Left renal cortex interstitium (tissue), 4 donors: Measurements from ENCODE around the gene NKX1-2. TPM values are rescaled to one million over a fixed set of nuclear protein-coding genes. Genes with fewer than 3 reads are reported as not detected.
"Not testable (repeated sequence)": the region's sequence is repeated elsewhere in the genome, so short reads cannot be mapped to it uniquely, and the experiment has no call there.

Experiments used
- DNase-seq, 4 donors: peaks; one replicate each; pipeline ENCODE4 v3.0.0-alpha.2; 2013; ENCODE audit warnings: low read depth in 4 of 4, low spot score in 2 of 4, missing footprints in 1 of 4
- polyA plus RNA-seq, 4 donors: library from polyadenylated mRNA; unstranded; fragments of 120-200 nt; gene quantifications; one replicate each; pipeline ENCODE4 v1.2.1, GENCODE V29; 2013; ENCODE audit not compliant: insufficient read length in 4 of 4

Gene NKX1-2
- polyA plus RNA-seq, 4 donors: 0.03 to 0.06 TPM; not detected in 2

DNA sequence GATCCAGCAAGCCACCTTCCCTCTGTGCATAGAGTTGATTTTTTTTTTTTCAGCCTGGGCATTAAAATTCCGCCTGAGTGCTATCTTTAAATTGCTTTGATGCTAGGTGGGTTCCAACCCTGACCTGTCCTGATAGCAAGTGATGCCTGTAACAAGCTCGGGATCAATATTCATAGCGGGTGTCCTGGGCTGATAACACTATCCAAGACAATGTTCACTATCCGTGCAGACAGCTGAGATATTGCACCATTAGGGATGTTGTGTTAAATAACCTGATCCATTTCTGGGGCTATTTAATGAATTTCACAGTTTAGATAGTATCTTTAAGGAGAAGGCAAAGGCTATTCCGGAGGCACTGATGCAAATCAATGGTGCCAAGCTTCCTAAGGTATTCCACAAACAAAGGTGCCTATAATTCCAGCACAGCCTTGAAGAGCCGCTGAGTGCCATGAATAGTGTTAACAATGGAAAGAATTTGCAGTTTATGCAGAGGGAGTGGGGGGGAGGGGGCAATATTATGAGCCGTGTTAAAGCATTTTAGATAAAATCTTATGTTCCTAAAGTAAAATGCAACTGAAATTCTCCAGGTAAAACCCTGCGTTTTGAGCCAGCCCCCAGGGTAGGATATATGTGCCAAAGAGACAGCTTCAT lies 4.2 kb upstream of the NKX1-2 start:
- DNase-seq: no peak

DNA sequence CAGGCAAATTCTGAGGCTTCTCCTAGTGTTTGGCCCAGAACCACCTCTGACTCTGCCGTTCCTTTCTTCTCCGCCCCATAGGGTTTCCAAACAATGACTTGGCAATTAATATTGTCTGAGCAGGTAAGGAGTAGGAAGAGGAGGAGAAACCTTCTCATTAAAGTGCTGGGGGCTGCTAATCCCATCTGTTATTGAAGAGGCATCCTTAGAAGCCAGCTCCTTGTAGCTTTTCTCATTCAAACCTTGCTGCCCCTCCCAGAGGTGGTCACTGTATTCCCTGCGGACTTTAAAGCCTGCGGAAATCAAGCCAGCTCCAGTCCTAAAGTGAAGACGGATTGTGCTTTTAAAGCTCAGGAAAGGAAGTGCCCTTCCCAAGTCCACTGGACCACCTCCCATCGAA lies 1.4 kb upstream of the NKX1-2 start:
- no peak for DNase-seq

DNA sequence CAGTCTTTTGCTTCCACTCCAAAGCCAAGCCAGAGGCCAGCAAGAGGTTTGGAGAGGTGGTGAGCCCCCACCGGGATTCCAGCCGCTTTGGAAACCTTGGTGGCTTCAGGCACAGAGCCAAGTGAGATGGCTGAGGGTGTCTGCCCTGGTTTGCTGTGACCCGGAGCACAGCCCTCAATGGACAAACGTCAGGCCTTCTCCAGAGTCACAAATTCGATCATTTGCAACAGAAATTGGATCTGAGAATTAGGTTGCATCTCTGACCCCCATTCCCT lies 885 bp upstream of the NKX1-2 start:
- no peak for DNase-seq

DNA sequence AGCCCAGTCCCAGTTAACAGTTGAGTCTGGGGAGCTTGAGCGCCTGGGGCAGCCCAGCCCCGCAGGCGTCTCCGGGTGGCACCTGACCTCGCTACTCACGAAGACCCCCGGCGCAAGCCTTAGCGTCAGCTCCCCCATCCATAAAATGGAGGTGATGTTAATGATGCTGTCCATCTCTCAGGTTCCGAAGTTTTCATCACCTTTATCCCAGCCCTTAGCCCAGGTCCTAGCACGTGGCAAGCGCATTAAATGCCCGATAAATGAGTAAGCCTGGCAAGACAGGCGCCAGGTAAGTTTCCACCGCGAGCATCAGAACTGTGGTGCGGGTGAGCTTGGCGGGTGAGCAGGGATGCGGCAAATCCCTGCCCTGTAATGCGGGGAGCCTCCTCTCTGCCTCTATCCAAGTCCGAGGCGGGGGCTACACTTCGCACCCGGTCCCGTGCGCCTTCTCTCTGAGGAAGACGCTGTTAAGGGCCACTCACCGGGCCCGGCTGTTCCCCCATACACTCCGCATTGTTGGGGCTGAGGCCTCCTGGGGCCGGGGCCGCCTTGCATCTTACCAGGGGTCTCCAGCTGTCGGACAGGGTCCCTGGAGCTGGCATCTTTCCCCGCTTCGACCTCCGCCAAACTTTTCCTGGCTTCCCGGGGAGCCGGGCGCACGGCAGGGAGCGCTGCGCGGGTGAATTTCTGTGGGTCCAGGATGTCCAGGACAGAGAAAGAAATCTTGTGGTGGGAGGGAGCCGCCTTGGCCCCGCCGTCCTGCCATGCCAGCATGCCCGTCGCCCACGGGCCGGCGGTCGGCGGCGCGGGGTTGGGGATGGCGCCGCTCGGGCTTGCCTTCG lies 444 bp downstream of the NKX1-2 start:
- DNase-seq: no peak

DNA sequence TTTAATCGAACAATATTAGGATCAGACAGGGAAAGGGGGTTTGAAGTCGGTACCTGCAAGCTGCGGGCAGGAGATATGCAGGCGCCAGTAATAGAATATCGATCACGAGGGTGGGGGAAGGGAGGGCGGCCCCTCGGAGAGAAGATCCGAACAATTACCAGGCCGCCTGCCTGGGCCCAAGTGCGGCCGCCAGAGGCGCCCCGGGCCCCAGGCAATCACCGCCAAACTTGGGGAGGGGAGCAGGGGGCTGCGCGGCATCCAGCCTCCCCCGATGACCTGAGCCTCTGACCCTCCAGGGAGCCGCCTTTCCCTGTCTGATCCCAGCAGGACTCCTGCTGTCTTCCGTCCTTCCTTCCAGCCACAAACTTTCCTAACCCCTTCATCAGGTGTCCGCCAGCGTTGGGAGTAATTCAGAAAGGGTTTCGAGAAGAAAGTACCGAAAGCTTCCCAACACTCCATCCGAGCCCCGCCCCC lies 1.1 kb downstream of the NKX1-2 start:
- no peak for DNase-seq

DNA sequence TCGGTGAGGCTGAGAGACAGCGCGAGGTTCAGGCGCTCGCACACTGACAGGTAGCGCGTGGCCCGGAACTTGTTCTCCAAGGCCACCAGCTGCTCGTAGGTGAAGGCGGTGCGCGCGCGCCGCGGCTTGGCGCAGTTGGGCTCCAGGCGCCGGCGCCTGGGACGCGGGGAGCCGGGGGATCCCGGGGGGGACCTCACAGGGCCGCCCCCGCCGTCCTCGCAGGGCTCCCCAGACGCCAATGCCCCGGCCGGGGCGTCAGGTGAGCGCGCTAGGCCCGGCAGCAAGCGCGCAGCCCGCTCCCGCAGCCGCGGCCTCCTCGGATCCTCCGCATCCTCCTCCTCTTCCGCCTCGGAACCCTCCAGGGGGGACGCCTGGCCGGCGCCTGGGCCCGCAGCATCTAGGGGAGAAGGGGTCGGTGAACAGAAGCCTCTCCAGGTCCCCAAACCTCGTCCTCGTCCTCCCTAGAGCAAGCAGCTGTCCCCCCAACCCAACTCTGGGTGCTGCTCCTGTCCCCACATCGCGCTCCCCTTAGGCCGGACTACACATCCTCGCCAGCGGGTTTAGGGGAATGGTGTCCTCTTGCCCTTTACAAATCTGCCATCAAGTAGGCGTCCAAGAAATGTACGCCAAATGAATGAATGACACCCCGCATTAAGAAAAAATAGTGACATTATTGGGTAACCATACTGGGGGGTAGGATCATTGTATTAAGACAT lies 1.9 kb downstream of the NKX1-2 start:
- no peak for DNase-seq

DNA sequence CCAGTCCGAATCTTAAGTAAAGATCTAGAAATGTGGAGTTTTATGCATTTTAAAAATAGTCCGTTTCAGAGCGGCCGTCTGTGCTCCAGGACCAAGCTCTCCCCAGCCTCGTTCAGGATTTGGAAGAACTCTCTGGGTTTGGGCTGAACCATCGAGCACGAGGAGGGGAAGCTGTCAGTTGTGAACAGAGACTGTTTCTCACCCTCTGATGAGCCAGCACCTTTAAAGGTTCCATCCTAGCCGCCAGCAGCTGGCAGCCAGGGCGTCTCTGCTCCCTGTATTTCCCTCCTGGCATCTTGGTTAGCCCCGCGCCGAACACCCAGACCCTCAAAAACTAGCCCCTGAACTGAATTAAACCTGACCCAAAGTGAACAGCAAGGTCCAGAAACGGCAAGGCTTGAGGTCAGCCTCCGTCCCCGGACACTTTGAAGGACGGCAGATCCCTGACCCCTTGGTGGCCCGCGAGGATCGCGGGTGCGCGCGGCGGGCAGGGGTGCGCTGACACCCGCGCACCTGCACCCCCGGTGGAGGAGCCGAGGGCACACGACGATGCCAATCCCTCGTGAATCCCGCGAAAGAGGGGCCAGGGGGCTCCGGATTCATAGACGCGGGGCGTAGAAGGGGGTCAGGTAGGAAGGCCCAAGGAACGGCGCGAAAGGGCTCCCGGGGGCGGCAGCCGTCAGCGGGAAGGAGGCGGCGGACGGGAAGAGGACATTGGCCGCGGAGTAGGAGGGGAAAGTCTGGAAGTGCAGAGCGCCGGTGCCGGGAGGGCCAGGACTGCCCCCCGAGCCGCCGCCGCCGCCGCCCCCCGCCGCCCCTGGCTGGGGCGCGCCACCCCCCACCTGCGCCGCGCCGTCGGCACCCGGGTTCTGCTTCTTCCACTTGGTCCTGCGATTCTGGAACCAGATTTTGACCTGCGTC lies 2.7 kb downstream of the NKX1-2 start:
- DNase-seq: no peak

DNA sequence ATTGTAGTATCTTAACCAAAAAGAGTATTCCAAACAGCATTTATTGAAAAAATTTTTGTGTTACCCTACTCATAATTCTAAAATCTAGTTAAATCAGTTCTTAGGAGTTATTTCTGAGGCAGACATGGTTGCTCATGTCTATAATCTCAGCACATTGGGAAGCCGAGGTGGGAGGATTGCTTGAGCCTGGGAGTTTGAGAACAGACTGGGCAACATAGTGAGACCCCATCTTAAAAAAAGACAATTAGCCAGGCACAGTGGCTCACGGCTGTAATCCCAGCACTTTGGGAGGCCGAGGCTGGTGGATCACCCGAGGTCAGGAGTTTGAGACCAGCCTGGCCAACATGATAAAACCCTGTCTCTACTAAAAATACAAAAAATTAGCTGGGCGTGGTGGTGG lies 8.1 kb downstream of the NKX1-2 start:
- not testable (repeated sequence) for DNase-seq

DNA sequence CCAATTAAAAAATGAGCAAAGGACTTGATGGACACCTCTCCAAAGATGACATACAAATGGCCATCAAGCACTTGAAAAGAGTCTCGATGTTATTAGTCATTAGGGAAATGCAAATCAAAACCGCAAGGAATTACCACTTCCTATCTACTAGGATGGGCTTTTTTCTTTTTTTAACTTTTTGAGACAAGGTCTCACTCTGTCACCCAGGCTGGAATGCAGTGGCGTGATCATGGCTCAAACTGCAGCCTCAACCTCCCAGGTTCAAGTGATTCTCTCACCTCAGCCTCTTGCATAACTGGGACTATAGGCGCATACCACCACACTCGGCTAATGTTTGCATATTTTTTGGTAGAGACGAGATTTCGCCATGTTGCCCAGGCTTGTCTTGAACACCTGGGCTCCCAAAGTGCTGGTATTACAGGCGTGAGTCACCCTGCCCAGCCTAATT lies 13.6 kb downstream of the NKX1-2 start:
- DNase-seq: no peak

DNA sequence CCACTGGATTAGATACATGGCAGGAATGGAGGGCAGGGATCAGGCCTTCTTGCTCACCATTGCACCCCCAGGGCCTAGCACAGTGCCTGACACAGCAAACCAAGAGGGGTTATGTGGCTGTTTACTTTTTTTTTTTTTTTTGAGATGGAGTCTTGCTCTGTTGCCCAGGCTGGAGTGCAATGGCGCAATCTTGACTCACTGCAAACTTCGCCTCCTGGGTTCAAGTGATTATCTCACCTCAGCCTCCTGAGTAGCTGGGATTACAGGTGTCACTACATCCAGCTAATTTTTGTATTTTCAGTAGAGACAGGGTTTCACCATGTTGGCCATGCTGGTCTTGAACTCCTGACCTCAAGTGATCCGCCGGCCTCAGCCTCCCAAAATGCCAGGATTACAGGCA lies 14.2 kb downstream of the NKX1-2 start:
- not testable (repeated sequence) for DNase-seq

DNA sequence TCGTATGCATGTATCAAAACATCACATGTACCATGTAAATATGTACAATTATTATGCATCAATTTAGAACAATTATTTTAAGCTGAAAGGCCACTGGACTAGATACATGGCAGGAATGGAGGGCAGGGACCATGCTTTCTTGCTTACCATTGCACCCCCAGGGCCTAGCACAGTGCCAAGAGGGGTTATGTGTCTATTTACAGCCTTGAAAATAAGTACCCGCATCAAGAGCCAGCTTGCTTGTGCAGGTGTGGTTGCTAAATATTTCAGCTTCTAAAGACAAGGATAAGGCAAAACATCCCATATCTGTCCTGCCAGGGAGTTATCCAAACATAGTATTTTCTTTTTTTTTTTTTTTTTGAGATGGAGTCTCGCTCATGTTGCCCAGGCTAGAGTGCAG lies 16.4 kb downstream of the NKX1-2 start:
- no peak for DNase-seq

DNA sequence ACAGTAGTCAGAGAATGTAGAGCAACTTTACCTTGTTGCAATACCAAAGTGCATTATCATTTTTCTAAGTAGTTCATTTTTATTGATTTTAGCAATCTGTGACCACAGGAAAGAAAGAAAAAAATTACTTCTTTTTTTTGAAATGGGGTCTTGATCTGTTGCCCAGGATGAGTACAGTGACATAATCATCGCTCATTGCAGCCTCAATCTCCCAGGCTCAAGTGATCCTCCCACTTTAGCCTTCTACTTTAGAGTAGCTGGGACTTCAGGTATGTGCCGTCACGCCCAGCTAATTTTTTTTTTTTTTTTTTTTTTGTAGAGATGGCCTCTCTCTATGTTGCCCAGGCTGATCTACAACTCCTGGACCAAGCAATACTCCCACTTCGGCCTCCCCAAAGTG lies 19.8 kb downstream of the NKX1-2 start:
- no peak for DNase-seq

DNA sequence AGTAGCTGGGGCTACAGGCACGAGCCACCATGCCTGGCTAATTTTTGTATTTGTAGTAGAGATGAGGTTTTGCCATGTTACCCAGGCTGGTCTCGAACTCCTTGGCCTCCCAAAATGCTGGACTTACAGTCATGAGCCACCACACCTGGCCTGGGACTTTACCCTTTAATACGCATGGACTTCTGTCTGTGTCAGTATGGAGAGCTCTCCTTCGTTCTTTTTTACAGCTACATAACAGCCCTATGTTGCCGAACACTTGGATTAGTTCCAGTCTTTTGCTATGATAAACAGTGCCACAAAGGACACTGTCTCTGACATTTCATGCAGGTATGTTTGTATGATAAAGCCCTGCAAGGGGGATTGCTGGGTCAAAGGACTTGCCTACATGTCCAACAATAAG lies 20.3 kb downstream of the NKX1-2 start:
- no peak for DNase-seq

DNA sequence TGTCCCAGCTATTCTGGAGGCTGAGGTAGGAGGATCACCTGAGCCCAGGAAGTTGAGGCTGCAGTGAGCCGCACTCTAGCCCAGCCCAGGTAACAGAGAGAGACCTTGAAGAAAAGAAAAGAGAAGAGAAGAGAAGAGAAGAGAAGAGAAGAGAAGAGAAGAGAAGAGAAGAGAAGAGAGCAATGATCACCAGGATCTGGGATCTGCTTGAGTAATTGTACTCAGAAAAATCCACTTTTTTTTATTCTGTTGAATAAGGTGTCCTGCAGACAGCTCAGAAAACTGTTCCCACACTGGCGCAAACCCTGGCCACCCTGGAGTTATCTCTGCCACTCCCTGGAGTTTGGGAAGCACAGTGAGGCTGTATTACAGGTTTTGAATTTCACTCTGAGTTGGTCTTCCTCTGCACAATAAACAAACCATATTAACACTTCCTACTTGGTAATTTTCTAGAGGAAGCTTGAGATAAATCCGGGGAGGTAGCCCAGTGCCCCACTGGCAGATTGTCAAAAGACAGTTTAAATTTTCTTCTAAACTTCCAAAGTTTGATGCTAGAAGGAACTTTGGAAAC lies 21.5 kb downstream of the NKX1-2 start:
- DNase-seq: no peak

DNA sequence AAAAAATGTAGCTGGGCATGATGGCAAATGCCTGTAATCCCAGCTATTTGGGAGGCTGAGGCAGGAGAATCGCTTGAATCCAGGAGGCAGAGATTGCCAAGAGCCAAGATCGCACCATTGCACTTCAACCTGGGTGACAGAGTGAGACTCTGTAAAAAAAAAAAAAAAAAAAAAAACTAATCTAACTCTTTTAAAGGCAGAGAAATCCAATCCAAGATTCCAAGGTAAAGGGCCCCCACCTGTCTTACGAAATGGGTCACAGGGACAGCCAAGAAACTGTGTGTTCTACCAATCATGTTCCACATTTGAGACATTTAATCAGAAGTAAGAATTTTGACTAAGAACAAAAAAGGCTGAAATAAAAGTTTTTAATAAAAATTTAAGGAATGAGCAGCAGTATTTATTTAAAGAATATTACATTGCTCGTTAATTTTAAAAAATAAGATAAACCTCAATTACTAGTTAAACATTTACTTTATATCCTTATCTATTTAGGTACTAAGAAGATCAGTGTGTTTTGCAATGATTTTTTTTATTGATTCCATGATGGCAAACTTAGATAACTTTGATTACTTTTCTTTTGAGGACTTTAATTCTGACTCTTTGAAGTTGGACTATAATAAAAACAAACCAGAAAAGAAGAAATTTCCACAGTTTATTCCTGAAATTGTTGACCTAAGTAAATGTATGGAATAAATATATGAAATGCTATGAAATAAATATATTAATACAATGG lies 24.4 kb downstream of the NKX1-2 start:
- DNase-seq: no peak

DNA sequence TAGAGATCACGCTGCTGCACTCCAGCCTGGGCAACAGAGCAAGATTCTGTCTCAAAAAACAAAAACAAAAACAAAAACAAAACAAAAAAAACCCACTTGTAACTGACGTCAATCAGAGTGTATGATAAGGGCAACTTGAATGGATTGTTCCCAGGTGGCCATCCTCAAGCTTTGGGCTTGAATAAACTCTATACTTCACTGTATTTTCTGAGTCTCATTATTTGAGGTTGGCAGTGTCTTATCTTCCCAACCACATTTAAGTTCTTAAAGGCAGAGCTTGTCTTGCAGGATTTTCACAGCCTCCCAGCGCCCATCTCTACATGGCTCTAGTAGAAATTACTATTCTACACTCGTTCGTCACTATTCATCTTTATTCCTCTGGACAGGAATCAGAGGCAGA lies 26.0 kb downstream of the NKX1-2 start:
- no peak for DNase-seq

DNA sequence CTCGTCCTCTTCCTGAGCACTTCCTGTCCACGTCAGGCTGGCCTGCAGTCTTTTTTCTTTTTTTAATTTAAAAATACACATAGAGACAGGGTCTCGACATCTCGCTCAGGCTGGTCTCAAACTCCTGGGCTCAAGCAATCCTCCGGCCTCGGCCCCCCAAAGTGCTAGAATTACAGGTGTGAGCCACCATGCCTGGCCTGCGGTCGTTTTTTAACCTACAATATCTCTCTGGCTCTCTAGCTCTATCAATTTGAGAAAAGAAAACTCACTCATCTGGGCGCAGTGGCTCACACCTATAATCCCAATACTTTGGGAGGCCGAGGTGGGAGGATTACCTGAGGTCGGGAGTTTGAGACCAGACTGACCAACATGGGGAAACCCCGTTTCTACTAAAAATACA lies 27.1 kb downstream of the NKX1-2 start:
- DNase-seq: no peak

DNA sequence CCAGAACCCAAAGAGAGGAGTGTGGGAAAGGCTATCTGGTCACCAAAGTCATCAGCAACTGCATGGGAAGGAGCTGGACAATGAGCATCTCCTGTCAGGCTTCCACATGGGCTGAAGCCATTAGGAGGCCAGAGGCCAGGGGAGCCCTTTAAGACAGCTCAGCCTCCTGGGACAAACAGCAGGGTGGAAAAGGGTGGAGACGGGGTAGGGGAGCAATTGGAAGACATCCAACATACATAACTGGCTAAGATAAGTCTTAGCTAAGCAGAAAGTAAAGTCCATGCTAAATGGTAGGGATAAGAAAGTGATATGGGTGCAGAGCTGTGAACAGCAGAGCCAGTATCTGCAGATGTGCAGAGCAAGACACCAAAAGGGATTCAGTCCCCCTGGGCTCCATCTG lies 29.6 kb downstream of the NKX1-2 start:
- no peak for DNase-seq

DNA sequence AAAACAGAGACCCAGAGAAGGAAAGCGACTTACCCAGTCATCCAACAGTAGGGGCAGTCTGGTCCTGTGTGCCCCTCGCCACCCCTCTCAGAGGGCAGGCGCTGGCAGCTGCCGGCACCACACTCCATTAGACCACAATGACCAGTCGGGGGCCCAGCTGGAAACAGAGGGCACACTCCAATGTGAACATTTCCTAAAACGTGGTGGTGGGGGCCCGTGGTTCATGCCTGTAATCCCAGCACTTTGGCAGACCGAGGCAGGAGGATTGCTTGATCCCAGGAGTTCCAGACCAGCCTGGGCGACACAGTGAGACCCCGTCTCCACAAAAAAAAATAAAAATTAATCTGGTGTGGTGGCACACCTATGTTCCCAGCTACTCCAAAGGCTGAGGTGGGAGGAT lies 30.2 kb downstream of the NKX1-2 start:
- no peak for DNase-seq
